ENCODE results near the gene RHBDF2.

- TF ChIP-seq CTCF (conservative IDR thresholded peaks at IDR 0.05 in 1 of 2, IDR thresholded peaks at IDR 0.05 in 1 of 2; ENCODE audit: extremely low read depth in 1 of 2, insufficient read depth in 1 of 2, low read depth in 1 of 2, low read length in 2 of 2) (peak; percentile 85 to 95), EZH2 (IDR thresholded peaks at IDR 0.05; ENCODE audit: borderline replicate concordance, low read length) (no peak)
Observed at GRCh38 chr17:76506408-76507345, 5.5 kb upstream of the RHBDF2 start.

Measured in mammary epithelial cell (primary cell).